K562 treated with DMSO at 1 percent for 4 hours (cell line): ENCODE measurements around the gene SPINK6. TPM values are rescaled to one million over a fixed set of nuclear protein-coding genes. Genes with fewer than 3 reads are reported as not detected.

Experiments used
- total RNA-seq: library from RNA; unstranded; fragments of 300-600 nt; gene quantifications from 2 replicates; pipeline ENCODE4 v1.2.3, GENCODE V29; 2022; ENCODE audit not compliant: insufficient read depth

The SPINK6 gene, protein sequence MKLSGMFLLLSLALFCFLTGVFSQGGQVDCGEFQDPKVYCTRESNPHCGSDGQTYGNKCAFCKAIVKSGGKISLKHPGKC
- total RNA-seq: not detected in 2 replicates

DNA sequence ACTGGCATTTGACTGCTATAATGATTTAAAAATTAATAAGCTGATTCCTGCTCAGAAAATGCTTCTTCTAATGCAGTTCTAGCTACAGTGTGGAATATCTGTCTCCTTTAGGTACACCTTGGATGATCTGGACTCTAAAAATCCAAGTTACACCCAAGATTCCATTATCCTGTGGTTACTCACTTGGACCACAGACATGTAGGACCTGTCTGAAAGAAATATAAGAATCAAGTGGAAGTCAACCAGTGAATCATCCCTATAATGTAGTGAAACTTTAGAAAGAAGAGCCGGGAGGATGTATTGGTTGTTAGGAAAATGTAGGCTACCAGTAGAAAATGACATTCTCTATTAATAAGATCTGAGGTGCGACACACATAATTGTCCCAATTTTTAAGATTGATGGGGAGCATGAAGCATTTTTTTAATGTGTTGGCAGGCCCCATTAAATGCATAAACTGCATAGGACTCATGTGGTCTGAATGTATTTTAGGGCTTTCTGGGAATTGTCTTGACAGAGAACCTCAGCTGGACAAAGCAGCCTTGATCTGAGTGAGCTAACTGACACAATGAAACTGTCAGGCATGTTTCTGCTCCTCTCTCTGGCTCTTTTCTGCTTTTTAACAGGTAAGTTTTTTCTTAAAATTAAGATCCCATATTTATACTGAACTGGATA is at the start of gene SPINK6:
Gene SPINK6 (plus strand): TSS at position 512 of the 673 bp plus-strand sequence. CDS start 55 bp downstream, at position 567.

DNA sequence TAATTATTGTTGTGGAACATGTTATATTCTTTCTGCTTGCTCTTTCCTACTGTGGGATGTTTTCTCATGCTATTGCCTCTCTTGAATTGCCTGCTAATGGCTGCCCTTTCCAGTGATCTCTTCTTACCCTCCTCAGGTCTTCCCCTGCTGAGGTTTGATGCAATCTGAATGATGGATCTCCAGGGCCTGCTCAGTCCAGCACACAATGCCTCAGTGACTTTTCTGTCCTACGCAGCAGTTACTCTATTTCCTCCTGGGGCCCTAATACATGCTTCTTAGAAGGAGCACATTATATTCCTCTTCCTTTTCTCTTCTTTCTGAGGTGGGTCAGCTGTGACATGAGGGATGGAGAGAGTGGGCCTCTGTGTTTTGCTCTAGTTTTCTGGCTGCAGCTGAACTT is 34.6 kb upstream of the SPINK6 start, which contains the start of gene SPINK14:
Gene SPINK14 (plus strand): TSS at position 301 of the 400 bp plus-strand sequence. CDS start 1,187 bp downstream, outside the sequence.

DNA sequence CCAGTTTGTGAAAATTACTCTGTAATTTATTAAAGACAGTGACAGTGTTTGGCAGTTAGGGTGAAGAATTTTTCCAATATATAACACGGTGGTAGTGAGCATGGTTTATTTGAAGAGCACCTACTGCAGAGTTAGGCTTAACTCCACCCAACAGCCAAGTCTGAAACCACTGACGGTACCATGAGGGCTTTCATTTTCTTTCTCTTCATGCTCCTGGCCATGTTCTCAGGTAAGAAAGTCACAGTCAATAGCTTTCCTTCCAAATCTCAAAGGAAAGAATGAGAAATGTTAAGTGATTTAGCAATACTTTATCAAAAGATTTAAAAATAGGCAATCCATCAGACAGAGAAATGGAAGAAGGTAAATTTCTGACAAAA is 35.6 kb downstream of the SPINK6 start, which contains the start of gene MARCOL:
Gene MARCOL (plus strand): TSS at position 108 of the 377 bp plus-strand sequence. CDS start 73 bp downstream, at position 181.

Other genes with a start within 250 kb of the SPINK6 start
- gene SPINK5, start 139.1 kb upstream of the SPINK6 start, total RNA-seq: 0.33 TPM in 1 of 2 replicates, not detected in the other
- gene SPINK14, start 34.5 kb upstream of the SPINK6 start, total RNA-seq: not detected in 2 replicates
- not detected in 2 replicates for gene MARCOL, start 35.5 kb downstream of the SPINK6 start, total RNA-seq
- gene SPINK13, start 65.8 kb downstream of the SPINK6 start, total RNA-seq: not detected in 2 replicates
- not detected in 2 replicates for gene SPINK7, start 109.4 kb downstream of the SPINK6 start, total RNA-seq
- gene SPINK9, start 132.5 kb downstream of the SPINK6 start, total RNA-seq: not detected in 2 replicates
- 11.0 and 17.5 TPM in 2 replicates for gene FBXO38, start 180.9 kb downstream of the SPINK6 start, total RNA-seq